Epithelial cell of umbilical artery (primary cell): ENCODE data around the gene DYNLL1. TPM values are rescaled to one million over a fixed set of nuclear protein-coding genes. Genes with fewer than 3 reads are reported as not detected.

ENCODE experiments used
- total RNA-seq: library from RNA; depleted of rRNA; stranded (reverse); fragments of >200 nt; gene quantifications from 2 replicates; pipeline ENCODE4 v1.2.3, GENCODE V29; 2014

The DYNLL1 gene
- 324 and 483 TPM in 2 replicates for total RNA-seq

DNA sequence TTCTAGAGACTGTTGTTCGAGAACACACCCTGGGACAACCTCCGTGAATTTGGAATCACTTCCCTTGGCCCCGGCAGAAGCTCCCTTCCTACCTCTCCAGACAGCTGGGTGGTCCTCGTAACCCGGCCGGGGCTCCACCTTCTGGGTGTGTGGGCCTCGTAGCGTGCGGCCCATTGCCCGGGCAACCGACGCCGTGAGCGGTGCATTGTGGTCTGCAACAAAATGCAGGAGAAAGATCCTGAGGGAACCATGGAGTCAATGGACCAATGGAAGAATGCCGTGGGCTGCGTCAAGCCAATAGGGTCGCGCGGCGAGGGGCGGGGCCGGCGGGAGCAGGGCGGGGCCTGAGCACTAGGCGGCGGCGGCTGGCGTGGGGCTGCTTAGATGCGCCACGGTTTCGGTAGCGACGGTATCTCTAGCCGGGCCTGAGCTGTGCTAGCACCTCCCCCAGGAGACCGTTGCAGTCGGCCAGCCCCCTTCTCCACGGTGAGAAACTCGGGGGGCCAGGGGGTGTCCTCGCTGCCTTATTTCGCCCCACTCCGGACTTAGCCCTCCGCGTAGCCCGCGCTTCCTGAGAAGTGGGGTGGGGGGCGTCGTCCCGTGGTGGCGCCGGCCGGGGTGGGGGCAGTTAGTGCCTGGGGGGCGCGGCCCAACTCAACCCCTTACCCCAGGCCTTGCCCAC is at the start of gene DYNLL1:
TSS of gene DYNLL1 (plus strand) at position 383 of the 682 bp plus-strand sequence. CDS start 309 bp downstream, outside the sequence.

DNA sequence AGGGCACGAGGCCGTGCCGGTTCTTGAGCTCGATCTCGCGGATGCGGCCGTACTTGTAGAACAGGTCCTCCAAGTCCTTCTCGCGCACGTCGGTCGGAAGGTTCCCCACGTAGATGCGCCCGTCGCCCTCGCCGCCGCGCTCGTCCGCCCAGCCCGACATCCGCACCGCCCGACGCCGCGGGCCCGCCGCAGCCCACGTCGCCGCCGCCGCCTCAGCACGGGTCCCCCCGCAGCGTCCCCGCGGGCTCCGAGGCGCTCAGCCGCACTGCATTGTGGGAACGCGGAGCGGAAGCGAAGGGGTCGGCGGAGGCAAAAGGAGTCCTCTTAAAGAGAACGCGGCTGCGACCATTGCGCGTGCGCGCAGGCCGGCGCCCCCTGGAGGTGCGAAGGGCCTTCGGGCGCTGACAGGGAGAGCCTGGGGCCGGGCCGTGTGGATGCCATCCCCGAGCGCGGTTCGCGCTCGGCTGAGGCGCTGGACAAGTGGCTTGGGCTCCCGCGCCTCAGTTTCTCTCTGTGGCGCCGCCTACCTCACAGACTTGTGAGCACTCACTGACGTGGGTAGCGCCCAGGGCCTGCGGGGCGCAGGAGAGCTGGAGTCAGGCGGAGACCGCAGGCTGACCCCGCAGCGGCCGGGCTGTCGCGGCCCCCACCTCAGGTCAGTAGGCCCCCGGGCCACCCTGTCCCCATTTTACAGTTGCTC is 26.3 kb upstream of the DYNLL1 start, which contains the start of gene SRSF9:
TSS of gene SRSF9 (minus strand) at position 299 of the 700 bp plus-strand sequence. CDS start at position 160, 139 bp downstream.

DNA sequence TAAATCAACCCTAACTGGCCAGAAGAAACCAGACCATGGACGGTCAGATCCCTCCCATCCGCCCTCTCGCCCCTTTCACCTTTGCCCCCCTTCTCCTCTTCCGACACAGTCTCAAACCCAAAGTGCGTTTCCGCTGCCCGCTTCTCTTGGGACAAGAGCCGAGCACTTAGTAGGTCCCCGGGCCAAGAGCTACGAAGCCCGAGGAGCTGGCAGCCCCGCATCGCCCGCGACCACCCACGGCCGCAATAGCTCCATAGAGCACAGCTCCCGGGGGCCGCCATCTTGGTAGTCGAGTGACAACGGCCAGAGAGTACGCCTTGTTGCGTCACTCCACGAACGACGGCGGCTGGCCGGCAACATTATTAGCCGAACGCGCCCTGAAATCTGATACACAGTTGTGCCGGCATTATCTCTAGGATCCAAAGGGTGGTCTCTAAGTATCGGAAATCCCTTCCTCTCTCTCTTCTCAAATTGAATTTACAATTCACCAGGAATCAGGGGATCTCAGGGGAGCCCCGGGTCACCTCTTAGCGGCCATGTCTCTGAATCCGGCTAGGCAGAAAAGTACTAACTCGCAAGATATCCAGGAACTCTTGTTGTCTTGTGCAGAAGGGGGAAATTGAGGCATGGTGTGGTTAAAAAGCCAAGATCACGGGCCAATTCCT is 33.1 kb downstream of the DYNLL1 start, which contains the start of gene COQ5:
TSS of gene COQ5 (minus strand) at position 298 of the 665 bp plus-strand sequence. CDS start at position 281, 17 bp downstream.

DNA sequence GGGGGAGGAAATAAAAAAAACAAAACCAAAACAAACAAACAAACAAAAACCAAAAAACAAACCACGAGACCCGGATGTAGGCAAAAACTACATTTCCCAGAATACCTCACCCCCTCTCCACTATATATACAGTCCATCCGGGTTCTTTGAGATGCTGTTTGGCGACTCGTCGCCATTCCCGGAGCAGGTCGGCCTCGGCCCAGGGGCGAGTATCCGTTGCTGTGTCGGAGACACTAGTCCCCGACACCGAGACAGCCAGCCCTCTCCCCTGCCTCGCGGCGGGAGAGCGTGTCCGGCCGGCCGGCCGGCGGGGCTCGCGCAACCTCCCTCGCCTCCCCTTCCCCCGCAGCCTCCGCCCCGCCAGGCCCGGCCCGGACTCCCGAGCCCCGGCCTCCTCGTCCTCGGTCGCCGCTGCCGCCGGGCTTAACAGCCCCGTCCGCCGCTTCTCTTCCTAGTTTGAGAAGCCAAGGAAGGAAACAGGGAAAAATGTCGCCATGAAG is 38.3 kb downstream of the DYNLL1 start, which contains the start of gene RNF10:
TSS of gene RNF10 (plus strand) at position 154 of the 500 bp plus-strand sequence. CDS start 456 bp downstream, outside the sequence.

Other genes starting within 250 kb of the DYNLL1 start
- gene PXN, start 230.4 kb upstream of the DYNLL1 start, total RNA-seq = 33.7 and 36.7 TPM in 2 replicates
- gene RNU4-2, start 204.2 kb upstream of the DYNLL1 start, total RNA-seq = under 0.01 TPM in 2 replicates
- gene RNU4-1, start 202.9 kb upstream of the DYNLL1 start, total RNA-seq = under 0.01 TPM in 2 replicates
- gene SIRT4, start 193.8 kb upstream of the DYNLL1 start, total RNA-seq = 1.3 and 2.6 TPM in 2 replicates
- not detected in 2 replicates for gene PLA2G1B, start 168.3 kb upstream of the DYNLL1 start, total RNA-seq
- gene MSI1, start 126.9 kb upstream of the DYNLL1 start, total RNA-seq = not detected in 2 replicates
- gene COX6A1, start 58.0 kb upstream of the DYNLL1 start, total RNA-seq = 374 and 634 TPM in 2 replicates
- gene TRIAP1, start 49.7 kb upstream of the DYNLL1 start, total RNA-seq = 56.4 and 58.5 TPM in 2 replicates
- gene GATC, start 49.7 kb upstream of the DYNLL1 start, total RNA-seq = 21.1 and 24.5 TPM in 2 replicates
- gene SRSF9, start 26.4 kb upstream of the DYNLL1 start, total RNA-seq = 337 and 355 TPM in 2 replicates
- 34.8 and 51.8 TPM in 2 replicates for gene COQ5, start 33.0 kb downstream of the DYNLL1 start, total RNA-seq
- gene RNF10, start 38.2 kb downstream of the DYNLL1 start, total RNA-seq = 67.5 and 107 TPM in 2 replicates
- gene POP5, start 85.3 kb downstream of the DYNLL1 start, total RNA-seq = 48.3 and 58.1 TPM in 2 replicates
- gene CABP1, start 144.5 kb downstream of the DYNLL1 start, total RNA-seq = not detected in 2 replicates
- gene MLEC, start 191.0 kb downstream of the DYNLL1 start, total RNA-seq = 82.2 and 82.5 TPM in 2 replicates
- gene UNC119B, start 214.3 kb downstream of the DYNLL1 start, total RNA-seq = 20.1 and 27.7 TPM in 2 replicates
- 13.6 and 15.2 TPM in 2 replicates for gene ACADS, start 229.7 kb downstream of the DYNLL1 start, total RNA-seq